ENCODE data around the gene AHI1.

Gene AHI1

DNA sequence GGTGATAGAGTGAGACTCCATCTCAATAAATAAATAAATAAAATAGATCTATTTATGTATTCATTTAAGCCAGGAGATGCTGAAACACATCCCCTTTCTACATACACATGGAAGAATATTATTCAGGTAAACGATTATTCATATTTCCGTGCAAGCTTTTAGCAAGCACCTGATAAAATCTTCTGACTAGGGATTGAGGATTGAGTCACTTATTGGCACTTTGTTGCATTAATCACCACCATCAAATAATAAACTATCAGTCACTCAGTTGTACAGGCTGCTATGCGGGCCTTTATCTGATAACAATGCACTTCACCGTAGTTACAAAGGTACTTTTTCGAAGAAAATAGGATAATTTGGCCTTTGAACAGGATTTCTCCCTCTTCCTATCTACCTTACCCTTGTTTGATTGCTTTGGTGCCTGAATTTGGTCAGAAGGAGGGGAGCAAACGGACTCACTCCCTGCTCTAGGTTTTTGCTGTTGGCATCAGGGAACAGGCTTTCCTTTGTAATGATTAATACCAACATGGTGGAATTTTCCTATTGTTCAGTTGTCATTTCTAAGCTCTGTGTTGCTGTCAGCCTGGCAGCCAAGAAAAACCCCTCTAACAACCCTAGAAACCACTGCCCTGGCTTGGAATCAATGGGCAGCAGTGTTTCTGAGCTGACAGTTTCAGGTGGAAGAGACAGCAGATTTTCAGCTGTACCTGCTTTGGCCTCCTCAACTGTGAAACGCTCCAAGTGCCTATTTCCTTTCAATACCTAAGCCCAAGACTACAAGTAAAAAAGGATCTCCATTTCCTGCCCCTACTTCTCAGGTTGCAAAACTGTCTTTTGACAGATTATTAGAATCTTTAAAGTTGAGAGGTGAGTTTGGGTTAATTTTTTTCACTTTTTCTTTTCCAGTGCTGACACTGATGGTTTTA is 253.4 kb downstream of the AHI1 start:
- intact Hi-C loops (cut with DNase I): no loop called here
- DNase-seq: no peak

DNA sequence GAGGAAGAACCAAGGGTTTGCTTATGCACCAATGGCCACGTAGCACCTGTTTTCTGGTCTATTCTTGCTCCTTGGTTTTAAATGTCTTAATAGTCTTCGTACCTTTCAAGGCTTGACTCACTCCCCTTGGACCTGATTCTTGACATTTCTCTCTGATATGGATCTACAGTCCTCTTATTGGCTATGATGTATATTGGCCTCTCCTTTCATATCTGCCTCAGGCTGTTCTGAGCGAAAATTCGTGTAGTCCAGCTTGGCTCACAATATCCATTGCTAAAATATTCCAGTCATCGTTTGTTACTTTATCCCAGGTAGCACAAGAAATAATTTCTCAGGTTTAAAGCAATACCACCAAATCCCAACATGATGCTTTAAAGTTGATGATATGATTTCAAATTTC is 256.8 kb downstream of the AHI1 start:
- intact Hi-C loops (cut with DNase I): no loop called here
- no peak for DNase-seq

DNA sequence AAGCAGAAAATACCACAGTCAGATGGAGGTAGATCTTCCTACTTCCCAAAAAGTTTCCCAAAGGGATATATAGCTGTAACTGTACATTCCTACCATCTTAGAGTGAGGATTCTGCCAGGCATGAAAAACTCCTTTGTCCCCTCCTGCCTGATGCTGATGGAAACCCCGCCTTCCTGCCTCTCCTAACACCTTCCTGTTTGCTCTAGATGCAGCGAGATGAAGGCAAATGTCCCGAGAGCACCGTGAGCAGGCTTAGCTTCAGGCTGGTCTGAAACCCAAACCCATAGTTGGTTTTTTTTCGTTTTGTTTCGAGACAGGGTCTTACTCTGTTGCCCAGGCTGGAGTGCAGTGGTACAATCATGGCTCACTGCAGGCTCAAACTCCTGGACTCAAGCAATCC is 260.8 kb downstream of the AHI1 start:
- no peak for DNase-seq
- intact Hi-C loops (cut with DNase I): no loop called here

GRCh38 chr6:135236319-135236718 is 261.2 kb downstream of the AHI1 start:
- intact Hi-C loops (cut with DNase I): no loop called here
- no peak for DNase-seq

DNA sequence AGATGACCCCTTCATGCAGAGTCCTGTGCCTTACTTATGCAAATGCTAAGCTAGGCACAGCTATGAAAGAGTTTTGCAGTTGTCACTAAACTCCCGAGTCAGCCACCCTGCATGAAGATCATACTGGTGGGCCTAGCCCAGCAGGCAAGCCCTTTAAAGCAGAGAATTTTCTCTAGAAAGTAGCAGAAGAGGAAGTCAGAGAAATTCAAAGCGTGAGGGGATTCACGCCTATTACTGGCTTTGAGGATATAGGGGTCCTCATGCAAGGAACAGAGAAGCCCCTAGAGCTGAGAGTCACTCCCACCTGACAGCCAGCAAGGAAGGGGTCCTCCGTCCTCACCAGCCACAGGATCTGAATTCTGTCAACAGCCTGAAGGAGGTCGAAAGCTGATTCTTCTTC is 261.8 kb downstream of the AHI1 start:
- intact Hi-C loops (cut with DNase I): no loop called here

DNA sequence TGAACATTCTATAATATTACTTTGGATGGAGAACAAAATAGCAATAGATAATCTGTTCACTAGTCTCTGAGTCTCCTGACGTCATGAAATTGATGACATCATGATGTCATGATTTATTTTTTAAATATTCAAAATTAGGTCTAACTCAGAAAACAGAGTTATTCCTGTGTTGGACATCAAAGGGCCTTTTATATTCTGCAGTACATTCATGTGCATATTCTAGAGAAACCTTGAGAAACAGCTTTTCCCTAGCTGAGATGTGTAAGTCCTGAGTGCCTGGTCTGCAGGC is 263.1 kb downstream of the AHI1 start:
- DNase-seq: no peak
- intact Hi-C loops (cut with DNase I): no loop called here

More for the DNA sequence above, 261.8 kb downstream of the AHI1 start:
- no peak for DNase-seq

- no peak for DNase-seq
- intact Hi-C loops (cut with DNase I): no loop called here
Measured at GRCh38 chr6:135233686-135234491, 263.7 kb downstream of the AHI1 start.

Data from posterior cingulate gyrus (tissue), 11 donors.